Subcutaneous abdominal adipose tissue (tissue), 5 donors: Measurements from ENCODE around the gene ITFG1.

Experiments
- H3K27ac ChIP-seq: one replicate; pipeline ENCODE4 v1.7.0; 2013; ENCODE audit warnings: low read depth, mild to moderate bottlenecking, inconsistent platforms, low read length, moderate library complexity
- H3K27me3 ChIP-seq, 5 donors: one replicate each; pipeline ENCODE4 v1.7.0; 2013; ENCODE audit warnings: low read length in 5 of 5, inconsistent platforms in 1 of 5; ENCODE audit not compliant: control insufficient read depth in 5 of 5, insufficient read depth in 4 of 5
- H3K36me3 ChIP-seq, 5 donors: one replicate each; pipeline ENCODE4 v1.7.0; 2013; ENCODE audit warnings: low read length in 5 of 5; ENCODE audit not compliant: control insufficient read depth in 5 of 5, insufficient read depth in 5 of 5
- H3K4me1 ChIP-seq, 5 donors: one replicate each; pipeline ENCODE4 v1.7.0; 2013; ENCODE audit warnings: low read length in 5 of 5, mild to moderate bottlenecking in 3 of 5, moderate library complexity in 1 of 5; ENCODE audit not compliant: control insufficient read depth in 5 of 5, insufficient read depth in 5 of 5
- H3K4me3 ChIP-seq, 5 donors: one replicate each; pipeline ENCODE4 v1.7.0; 2013; ENCODE audit warnings: low read length in 5 of 5, low read depth in 1 of 5
- H3K9ac ChIP-seq, 5 donors: one replicate each; pipeline ENCODE4 v1.7.0; 2013; ENCODE audit warnings: low read length in 5 of 5, mild to moderate bottlenecking in 4 of 5, moderate library complexity in 3 of 5
- H3K9me3 ChIP-seq, 5 donors: one replicate each; pipeline ENCODE4 v1.7.0; 2013; ENCODE audit warnings: low read length in 5 of 5; ENCODE audit not compliant: control insufficient read depth in 5 of 5
- donor health status: healthy.
- donor health status: healthy.
- donor health status: healthy.
- donor health status: healthy.
- donor health status: healthy.

Gene ITFG1

DNA sequence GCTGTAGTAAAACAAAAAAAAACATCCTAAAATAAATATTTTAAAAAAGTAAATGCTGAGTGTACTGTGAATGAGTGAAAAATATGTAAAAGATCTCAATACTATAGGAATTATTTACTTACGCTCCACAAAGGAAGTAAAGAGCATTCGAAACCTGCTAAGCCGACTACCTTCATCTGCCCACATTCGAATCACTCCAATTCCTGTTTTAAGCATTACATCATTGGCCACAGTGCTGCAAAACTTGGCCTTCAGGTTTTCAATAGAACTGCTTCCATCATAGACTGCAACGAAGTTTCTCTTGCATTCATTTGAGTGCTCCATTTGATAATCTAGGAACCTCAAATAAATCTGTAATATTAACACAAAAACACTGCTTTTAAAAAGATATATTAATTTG, 351.5 kb downstream of the ITFG1 start:
- Histone ChIP-seq H3K4me1 (no peaks in the 10 kb centered on the region), H3K27ac (no peak overlapping the region)

More for the DNA sequence above, 351.5 kb downstream of the ITFG1 start:
- Histone ChIP-seq H3K9ac (no peak overlapping the region), H3K9me3 (no peaks in the 10 kb centered on the region), H3K36me3 (no peaks in the 10 kb centered on the region), H3K27me3 (no peaks in the 10 kb centered on the region), H3K4me3 (no peak overlapping the region)
